GM19023 (cell line): ENCODE results near the gene DAPK3.
"Not testable (repeated sequence)": the region's sequence is repeated elsewhere in the genome, so short reads cannot be mapped to it uniquely, and the experiment has no call there.

Experiments used
- ATAC-seq: cut with Tn5 transposase; IDR thresholded peaks from one replicate; pipeline ENCODE4 v1.9.1; 2021; ENCODE audit warnings: mild to moderate bottlenecking, moderate library complexity; ENCODE audit not compliant: unreplicated experiment

Gene DAPK3

DNA sequence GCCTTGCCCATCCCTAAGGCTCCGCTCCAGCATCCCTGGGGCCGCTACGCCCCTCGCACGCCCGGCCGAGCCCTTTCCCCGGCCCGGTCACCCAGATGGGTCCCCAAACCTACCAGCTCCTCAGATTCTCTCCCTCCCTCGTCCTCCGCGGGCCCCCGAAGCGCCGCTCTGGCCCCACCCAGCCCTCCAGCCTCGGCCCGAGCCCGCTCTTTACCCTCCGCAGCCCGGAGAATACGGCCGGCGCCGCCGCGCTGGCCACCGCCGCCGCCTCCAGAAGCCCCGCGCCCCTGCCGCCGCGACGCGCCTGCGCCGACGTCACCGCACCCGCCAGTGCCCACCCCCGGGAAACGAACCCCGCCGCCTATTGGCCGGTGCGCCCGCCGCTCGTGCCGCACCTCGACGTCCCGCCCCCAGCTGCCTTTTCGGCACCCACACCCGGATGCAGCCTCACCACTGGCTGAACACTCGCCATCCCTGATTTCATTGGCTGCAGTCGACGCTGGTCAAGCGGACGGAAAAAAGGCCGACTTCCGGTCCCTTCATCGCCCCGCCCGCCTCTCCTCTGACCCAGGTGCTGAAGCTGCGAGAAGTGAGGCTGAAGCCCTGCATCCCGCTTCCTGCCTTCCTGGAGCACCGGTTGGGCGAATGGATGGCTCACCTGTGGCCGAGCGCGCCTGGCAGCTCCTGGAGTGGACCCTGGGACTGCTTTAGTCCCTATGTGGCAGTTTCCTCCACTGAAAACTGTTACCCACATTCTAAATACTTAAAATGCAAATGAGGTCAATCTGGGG lies at the start of gene DAPK3:
TSS of gene DAPK3 (minus strand) at position 292 of the 791 bp plus-strand sequence. CDS start 1,364 bp downstream, outside the sequence.
- peak; percentile 96 for ATAC-seq

DNA sequence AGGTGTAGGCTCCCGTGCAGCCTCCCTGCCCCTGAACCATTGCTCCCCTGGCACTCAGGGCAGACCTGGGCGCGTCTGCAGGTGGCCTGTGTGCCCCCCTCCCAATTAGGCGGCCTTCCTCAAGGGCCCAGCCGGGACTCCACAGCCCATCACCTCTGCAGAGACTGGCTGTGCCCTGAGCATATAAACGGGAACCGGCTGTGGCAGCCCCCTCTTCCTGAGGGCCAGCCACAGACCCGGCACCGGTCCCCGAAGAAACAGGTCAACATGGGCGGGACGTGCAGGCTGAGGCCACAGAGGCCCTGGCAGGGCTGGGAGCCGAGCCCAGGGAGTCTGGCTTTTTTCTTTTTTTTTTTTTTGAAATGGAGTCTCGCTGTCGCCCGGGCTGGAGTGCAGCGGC lies 48.7 kb upstream of the DAPK3 start:
- ATAC-seq = no peak

GRCh38 chr19:4018775-4019504 lies 48.0 kb upstream of the DAPK3 start:
- no peak for ATAC-seq

GRCh38 chr19:4018140-4018613 lies 47.3 kb upstream of the DAPK3 start:
- ATAC-seq = no peak

- no peak for ATAC-seq
These were observed 46.2 kb upstream of the DAPK3 start for GRCh38 chr19:4016903-4017638.

DNA sequence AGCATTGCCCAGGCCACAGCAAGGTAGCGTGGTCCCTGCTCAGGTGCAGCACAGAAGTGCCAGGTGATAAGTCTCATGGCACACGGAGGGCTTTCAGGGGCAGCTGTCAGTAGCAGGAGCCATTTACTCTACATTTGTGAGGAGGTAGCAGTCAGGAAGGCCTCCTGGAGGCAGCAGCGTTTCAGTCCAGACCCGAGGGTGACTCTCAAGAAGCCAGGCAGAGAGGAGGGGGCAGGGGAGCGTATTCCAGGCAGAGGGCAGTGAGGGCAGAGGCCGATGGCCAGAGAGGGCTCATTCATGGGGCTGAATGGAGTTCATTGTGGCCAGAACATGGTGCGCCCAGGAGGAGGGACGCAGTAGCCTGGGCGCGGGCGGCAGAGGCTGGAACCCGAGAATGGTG lies 45.6 kb upstream of the DAPK3 start:
- ATAC-seq = no peak

DNA sequence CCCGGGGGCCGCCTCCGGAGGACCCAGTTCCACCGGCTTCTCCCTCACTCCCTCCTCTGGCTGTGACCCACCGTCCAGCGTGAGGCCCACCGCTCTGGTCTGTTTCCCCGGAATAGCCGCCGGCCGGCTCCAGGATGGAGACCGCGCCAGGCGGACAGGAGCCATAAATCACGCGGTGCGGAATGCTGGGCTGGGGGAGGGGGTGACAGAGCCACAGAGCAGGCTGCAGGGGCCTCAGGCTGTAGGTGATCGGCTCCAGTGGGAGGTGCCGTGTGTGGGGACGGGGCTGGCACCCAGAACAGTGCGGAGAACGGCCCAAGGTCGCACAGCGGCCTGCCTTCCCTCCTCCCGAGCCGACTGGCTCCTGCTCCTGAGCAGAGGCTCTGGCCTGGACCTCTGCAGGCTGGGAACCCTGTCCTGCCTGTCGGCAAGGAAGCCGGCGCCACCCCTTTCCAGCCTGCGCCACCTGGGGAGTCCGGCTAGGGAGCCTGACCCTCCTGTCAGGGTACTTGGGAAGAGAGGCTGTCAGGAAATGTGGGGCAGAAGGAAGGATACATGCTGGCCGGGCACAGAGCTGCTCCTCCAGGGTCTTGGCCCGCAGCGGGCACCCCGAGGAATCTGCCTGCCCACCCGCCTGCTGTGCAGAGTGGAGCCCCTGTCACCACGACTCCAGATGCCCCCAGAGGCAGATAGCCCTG lies 45.0 kb upstream of the DAPK3 start:
- no peak for ATAC-seq

DNA sequence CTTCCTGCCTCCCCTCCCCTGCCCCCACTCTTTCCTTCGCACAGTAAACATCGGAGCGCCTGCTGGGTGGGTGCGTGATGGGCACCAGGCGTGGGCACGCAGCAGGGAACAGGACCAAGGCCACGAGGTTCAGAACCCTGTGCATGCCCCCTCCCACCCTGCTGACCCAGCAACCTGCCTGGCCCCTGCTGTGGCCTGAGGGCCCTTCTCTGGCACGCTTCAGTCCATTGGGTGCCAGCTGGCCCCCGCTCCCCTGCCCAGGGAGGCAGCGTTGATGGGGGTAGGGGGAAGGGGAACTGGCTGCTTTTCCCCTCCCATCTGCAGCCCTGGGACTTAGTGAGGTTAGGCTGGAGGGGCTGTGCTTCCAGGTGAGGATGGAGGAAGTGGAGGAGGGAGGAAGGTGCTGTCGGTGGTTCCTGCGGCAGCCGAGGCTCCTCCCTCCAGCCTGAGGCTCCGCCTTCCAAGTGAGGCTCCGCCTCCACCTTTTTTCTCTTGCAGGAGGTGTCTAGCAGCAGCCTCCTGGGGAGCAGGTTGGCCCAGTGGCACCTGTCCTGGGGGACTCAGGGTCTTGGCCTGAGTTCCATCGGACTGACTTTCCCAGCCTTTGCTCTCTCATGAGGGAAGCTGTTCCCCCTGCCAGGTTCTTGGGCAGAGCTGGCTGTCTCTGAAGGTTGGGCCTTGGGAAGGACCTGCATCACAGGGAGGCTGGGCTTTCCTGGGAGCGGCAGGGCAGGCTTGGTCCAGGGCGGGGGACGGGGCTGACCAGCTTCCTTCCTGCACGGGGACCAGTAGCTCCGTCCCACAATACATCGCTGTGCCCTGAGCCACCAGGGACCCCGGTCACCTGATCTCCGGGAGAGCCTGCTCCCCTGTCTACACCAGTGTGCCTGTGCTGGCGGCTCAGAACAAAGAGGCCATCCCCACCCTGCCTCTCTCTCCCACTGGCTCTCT lies 43.9 kb upstream of the DAPK3 start:
- ATAC-seq = no peak

GRCh38 chr19:4013886-4014540 lies 43.1 kb upstream of the DAPK3 start:
- ATAC-seq = no peak

DNA sequence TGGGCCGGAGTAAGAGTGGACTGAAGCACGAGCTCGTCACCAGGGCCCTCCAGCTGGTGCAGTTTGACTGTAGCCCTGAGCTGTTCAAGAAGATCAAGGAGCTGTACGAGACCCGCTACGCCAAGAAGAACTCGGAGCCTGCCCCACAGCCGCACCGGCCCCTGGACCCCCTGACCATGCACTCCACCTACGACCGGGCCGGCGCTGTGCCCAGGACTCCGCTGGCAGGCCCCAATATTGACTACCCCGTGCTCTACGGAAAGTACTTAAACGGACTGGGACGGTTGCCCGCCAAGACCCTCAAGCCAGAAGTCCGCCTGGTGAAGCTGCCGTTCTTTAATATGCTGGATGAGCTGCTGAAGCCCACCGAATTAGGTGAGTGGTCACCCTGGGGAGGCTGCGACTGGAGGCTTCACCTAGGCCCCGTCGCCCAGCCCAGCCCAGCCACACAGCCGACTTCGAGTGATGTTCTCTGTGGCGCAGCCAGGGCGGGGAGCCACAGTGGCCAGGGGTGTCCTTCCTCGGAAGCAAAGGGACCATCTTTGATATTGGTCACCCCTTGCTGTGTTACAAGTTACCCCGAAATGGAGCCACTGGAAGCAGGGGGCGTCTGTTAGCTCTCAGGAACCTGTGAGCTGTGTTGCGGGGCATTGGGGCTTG lies 42.2 kb upstream of the DAPK3 start:
- ATAC-seq = no peak

- no peak for ATAC-seq
These were observed 41.4 kb upstream of the DAPK3 start for GRCh38 chr19:4012092-4012974.

DNA sequence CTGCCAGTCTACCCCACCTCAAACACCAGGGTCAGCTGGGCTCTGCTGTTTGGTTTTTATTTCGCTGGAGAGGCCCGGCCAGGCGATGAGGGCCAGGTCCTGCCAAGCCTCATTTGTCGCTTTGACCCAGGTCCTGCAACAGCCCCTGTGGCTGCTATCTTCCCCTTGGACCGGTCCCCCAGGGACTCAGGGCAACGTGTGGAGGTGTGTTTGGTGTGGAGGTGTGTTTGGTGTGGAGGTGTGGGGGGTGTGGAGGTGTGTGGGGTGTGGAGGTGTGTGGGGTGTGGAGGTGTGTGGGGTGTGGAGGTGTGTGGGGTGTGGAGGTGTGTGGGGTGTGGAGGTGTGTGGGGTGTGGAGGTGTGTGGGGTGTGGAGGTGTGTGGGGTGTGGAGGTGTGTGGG lies 40.5 kb upstream of the DAPK3 start:
- not testable (repeated sequence) for ATAC-seq

- no peak for ATAC-seq
These were observed 39.9 kb upstream of the DAPK3 start for GRCh38 chr19:4010808-4011110.

- no peak for ATAC-seq
These were observed 39.3 kb upstream of the DAPK3 start for GRCh38 chr19:4009990-4010807.

DNA sequence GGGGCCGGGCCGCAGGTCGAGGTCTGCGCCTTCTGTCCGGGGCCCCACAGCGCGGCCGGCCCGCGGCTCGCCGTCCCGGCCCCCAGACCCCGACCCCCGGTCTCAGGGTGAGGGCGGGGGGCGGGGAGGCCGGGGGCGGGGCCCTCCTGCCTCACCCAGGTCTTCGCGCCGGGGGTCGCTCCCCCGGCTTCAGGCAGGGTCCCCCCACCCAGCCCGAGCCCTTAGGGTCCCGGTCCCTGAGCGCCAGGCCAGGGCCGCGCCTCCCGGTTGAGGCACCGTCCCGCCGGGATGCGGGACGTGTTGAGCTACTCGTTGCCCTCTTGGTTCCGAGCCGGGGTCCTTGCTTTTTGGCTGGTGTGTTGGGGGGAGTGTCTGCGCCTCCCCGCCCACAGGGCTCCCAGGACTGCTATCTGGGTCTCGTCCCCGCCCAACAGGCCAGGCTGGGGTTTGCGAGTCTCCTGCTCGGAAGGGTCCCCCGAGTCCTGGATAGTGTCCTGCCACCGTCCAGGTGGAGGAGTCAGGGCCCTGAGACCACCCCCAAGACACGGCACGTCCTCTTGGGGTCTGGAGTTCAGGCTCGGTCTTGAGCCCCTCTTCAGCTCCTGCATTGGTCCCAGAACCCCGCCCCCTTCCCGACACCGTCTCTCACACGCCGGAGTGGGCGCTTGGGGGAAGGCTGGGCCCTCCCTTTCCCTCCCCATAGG lies 37.1 kb upstream of the DAPK3 start:
- peak; percentile 9 for ATAC-seq

DNA sequence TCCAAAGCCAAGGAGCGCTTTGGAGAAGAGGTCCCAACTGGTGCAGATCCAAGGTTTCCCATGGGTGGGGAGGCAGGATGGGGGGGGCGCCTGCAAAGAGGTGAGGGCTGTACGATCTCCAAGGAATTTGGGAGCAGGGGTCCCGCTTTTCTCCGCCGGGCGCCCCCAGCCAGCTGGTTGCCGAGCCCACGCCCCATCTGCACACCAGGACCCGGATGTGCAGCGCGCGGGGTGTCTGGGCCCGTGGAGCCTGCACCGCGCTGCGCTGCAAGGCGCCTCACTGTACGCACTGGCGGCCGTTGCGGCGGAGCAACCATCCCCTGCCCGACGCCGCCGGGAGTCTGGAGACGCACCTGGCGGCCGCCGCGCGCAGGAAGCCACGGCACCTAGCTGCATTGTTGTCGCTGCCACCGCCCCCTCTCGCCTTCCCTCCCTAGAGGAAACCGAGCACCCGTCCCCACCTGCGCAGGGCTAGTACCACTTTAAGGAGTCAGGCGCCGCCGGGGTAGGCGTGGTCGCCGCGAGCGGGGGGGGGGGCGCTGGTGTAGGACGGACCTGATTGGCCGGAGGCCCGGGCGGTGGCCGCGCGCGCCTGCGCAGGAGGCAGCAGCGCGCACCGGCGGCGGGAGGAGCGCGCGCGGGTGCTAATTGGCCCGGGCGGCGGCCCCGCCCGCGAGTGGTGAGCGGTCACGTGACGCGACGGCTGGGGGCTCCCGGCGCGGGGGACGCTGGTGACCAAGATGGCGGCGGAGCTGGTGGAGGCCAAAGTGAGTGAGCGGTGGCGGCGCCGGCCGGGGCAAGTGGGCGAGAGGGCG lies 36.3 kb upstream of the DAPK3 start, which contains the start of gene PIAS4:
TSS of gene PIAS4 (plus strand) at position 716 of the 815 bp plus-strand sequence. CDS start at position 741, 25 bp downstream.
- ATAC-seq = peak; percentile 78
